ENCODE results near the gene ABTB2. TPM values are rescaled to one million over a fixed set of nuclear protein-coding genes. Genes with fewer than 3 reads are reported as not detected.

The ABTB2 gene
- total RNA-seq, 1 experiment from 2014 or later: 5.5 TPM

DNA sequence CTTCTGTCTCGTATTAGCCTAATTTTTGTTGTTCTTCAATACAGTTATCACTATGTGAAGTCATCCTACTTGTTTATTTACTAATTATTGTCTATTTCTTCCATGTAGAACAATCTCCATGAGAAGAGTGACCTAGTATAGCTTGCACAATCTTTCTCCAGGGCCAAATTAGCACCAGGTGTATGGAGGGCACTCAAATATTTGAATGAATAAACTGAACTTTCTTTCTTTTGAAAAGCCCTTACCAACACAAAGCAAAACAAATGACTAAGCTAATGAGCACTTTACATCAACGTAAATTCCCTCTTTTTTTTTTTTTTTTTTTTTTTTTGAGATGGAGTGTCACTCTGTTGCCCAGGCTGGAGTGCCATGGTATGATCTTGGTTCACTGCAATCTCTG lies 34.2 kb downstream of the ABTB2 start:
- no peak overlapping the region for H3K23ac ChIP-seq (ENCODE audit: insufficient read length, low read depth, low read length)
- H3K4me1 Mint-ChIP-seq: no peaks in the 10 kb centered on the region
- H3T11ph ChIP-seq (ENCODE audit: low read length): no peak overlapping the region
- no peak overlapping the region for H3K4me2 ChIP-seq (ENCODE audit: insufficient read depth, insufficient read length, low read length)
- TF ChIP-seq CTCF (conservative IDR thresholded peaks at IDR 0.05): no peak
- no peak overlapping the region for H3K56ac ChIP-seq (ENCODE audit: insufficient read length, low read depth, low read length)
- WGBS (ENCODE audit: extremely low coverage, insufficient read length, low lambda C conversion rate): no CpG with 5 or more reads among the region's 2 CpGs
- no peaks in the 10 kb centered on the region for H3K23me2 ChIP-seq (ENCODE audit: insufficient read length, low read depth, low read length, poor library complexity, severe bottlenecking)
- no peak overlapping the region for H4K8ac ChIP-seq (replicated peaks; ENCODE audit: insufficient read length, low read depth, low read length)
- H4K20me1 ChIP-seq (ENCODE audit: control insufficient read depth, insufficient read depth, insufficient read length): no peaks in the 10 kb centered on the region
- DNase-seq: no peak
- H3K27ac Mint-ChIP-seq: no peak overlapping the region
- no peak overlapping the region for H3K4me3 Mint-ChIP-seq
- H2BK5ac ChIP-seq (ENCODE audit: insufficient read length, low read length): no peak overlapping the region
- H2AFZ ChIP-seq (ENCODE audit: low read length): no peak overlapping the region
- no peaks in the 10 kb centered on the region; the same call in 1 of the 2 replicates for H3K4me1 ChIP-seq (ENCODE audit: insufficient read depth, low read length)
- H2BK15ac ChIP-seq (ENCODE audit: low read depth, low read length): no peak overlapping the region
- no peaks in the 10 kb centered on the region for H3K9me3 Mint-ChIP-seq
- H3K14ac ChIP-seq (ENCODE audit: insufficient read depth, low read length): no peak overlapping the region
- no peak overlapping the region for H2BK12ac ChIP-seq (ENCODE audit: insufficient read length, low read depth, low read length)
- H2BK20ac ChIP-seq (ENCODE audit: low read depth, low read length, poor library complexity, severe bottlenecking): no peak overlapping the region
- H3K18ac ChIP-seq (ENCODE audit: insufficient read length, low read depth, low read length): no peak overlapping the region
- H3K27me3 ChIP-seq (ENCODE audit: insufficient read depth, low read length): no peaks in the 10 kb centered on the region
- H3K79me2 ChIP-seq (ENCODE audit: insufficient read depth, low read length): no peaks in the 10 kb centered on the region
- H4K91ac ChIP-seq (ENCODE audit: insufficient read length, low read depth, low read length): no peak overlapping the region
- no peaks in the 10 kb centered on the region for H3K27me3 Mint-ChIP-seq (ENCODE audit: low read depth)
- no peak overlapping the region for H3K9ac ChIP-seq (ENCODE audit: extremely low read depth, insufficient read length, low read length)
- H3K36me3 Mint-ChIP-seq (ENCODE audit: insufficient read depth in 1 of 3, low read depth in 3 of 3): no peaks in the 10 kb centered on the region
- H4K5ac ChIP-seq (ENCODE audit: insufficient read length, low read depth, low read length): no peak overlapping the region
- H3K9me3 ChIP-seq (ENCODE audit: control insufficient read depth, low read depth, low read length): no peaks in the 10 kb centered on the region
- H2BK120ac ChIP-seq (ENCODE audit: low read depth, low read length, poor library complexity, severe bottlenecking): no peak overlapping the region
- H3K27ac ChIP-seq (ENCODE audit: insufficient read length, low read depth, low read length): no peak overlapping the region
- no peak overlapping the region for H3K4ac ChIP-seq (ENCODE audit: low read depth, low read length)
- no peaks in the 10 kb centered on the region for H3K79me1 ChIP-seq (ENCODE audit: insufficient read depth, low read depth, low read length, poor library complexity, severe bottlenecking)
- no peak overlapping the region for H2AK5ac ChIP-seq (ENCODE audit: insufficient read length, low read length)
